HL-60 (cell line): Measurements from ENCODE around the gene REEP5.
"Not testable (repeated sequence)": the region's sequence is repeated elsewhere in the genome, so short reads cannot be mapped to it uniquely, and the experiment has no call there.

ENCODE experiments used
- DNase-seq, 2 experiments: peaks; one replicate each; pipeline ENCODE4 v3.0.0-alpha.2; 2010 to 2020; ENCODE audit warnings: low read depth in 1 of 2, low spot score in 1 of 2
- H3K27ac ChIP-seq: fragments of 250-450 bp; sonication (Bioruptor Pico); replicated peaks from 2 replicates; pipeline ENCODE4 v1.5.1; 2020; ENCODE audit warnings: mild to moderate bottlenecking, moderate library complexity
- H3K27me3 ChIP-seq: fragments of 250-450 bp; sonication (Bioruptor Pico); 2 replicates; pipeline ENCODE4 v1.5.1; 2021; ENCODE audit warnings: mild to moderate bottlenecking, moderate library complexity; ENCODE audit not compliant: insufficient read depth, poor library complexity, severe bottlenecking
- H3K4me3 ChIP-seq: replicated peaks from 2 replicates; pipeline ENCODE4 v1.5.1; 2011; ENCODE audit warnings: mild to moderate bottlenecking, control low read depth, low read length; ENCODE audit not compliant: insufficient read depth
- CTCF ChIP-seq: IDR thresholded peaks from one replicate; pipeline ENCODE4 v1.5.1; 2011; ENCODE audit warnings: low read length, control low read depth, inconsistent platforms; ENCODE audit not compliant: insufficient read depth
- GABPA ChIP-seq: IDR thresholded peaks from 2 replicates; pipeline ENCODE4 v1.6.1; 2012; ENCODE audit warnings: low read depth
- POLR2AphosphoS5 ChIP-seq: IDR thresholded peaks from 2 replicates; pipeline ENCODE4 v1.6.1; 2012; ENCODE audit warnings: low read depth
- REST ChIP-seq: IDR thresholded peaks from 2 replicates; pipeline ENCODE4 v1.6.1; 2012; ENCODE audit warnings: low read depth; ENCODE audit not compliant: insufficient replicate concordance
- SPI1 ChIP-seq: IDR thresholded peaks from 2 replicates; pipeline ENCODE4 v1.6.1; 2012; ENCODE audit warnings: low read depth, mild to moderate bottlenecking, borderline replicate concordance

The REEP5 gene

DNA sequence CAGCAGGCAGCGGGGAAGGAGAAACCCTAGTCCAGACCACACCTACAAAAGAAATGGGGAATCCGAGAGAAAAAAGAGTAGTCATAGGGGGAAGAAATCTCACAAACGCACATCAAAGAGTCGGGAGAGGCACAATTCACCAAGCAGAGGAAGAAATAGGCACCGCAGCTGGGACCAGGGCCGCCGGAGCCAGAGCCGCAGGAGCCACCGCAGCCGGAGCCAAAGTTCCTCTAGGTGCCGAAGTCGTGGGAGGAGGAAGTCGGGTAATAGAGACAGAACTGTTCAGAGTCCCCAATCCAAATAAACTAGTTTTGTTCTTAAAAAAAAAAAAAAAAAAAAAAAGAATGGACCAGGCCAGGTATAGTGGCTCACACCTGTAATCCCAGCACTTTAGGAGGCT lies 29.3 kb downstream of the REEP5 start:
- H3K4me3 ChIP-seq = no peak overlapping the region
- no peak for TF ChIP-seq GABPA
- no peak for TF ChIP-seq CTCF
- TF ChIP-seq REST = no peak
- TF ChIP-seq SPI1 = no peak
- no peak for TF ChIP-seq POLR2AphosphoS5
- no peak for DNase-seq

DNA sequence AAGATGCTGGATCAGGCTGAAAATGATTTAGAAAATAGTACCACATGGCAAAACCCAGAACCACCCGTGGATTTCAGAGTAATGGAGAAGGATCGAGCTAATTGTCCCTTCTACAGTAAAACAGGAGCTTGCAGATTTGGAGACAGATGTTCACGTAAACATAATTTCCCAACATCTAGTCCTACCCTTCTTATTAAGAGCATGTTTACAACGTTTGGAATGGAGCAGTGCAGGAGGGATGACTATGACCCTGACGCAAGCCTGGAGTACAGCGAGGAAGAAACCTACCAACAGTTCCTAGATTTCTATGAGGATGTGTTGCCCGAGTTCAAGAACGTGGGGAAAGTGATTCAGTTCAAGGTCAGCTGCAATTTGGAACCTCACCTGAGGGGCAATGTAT lies 30.0 kb downstream of the REEP5 start:
- H3K27ac ChIP-seq, H3K4me3 ChIP-seq, DNase-seq, H3K27me3 ChIP-seq: not testable (repeated sequence)

More for the DNA sequence above, 29.3 kb downstream of the REEP5 start:
- Histone ChIP-seq H3K27me3 (no peaks in the 10 kb centered on the region), H3K27ac (no peak overlapping the region)

- DNase-seq = no peak
- Histone ChIP-seq H3K4me3 (no peak overlapping the region), H3K27me3 (no peaks in the 10 kb centered on the region), H3K27ac (no peak overlapping the region)
- TF ChIP-seq POLR2AphosphoS5 (no peak), CTCF (no peak), SPI1 (no peak), REST (no peak), GABPA (no peak)
Observed at GRCh38 chr5:112886975-112887374, 35.1 kb downstream of the REEP5 start.

DNA sequence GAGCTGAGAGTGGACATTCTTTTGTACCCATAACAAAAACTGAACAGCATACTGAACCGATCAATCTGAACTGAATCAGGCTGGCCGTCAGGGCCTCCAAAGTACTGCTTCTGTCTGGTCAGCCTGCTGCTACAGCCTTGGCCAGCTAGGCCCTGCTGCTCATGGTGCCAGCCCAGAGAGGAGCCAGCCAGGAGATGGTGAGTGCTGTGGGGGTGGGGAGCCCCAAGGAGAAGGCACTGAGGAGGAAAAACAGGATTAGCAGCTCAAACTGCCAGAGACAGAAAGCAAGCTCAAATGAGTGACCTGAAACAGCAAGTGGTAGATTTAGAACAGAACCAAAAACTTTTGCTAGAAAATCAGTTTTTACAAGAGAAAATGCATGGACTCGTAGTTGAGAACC lies 37.0 kb downstream of the REEP5 start:
- TF ChIP-seq CTCF (no peak), POLR2AphosphoS5 (no peak), GABPA (no peak), SPI1 (no peak), REST (no peak)
- Histone ChIP-seq H3K4me3 (no peak overlapping the region), H3K27me3 (no peaks in the 10 kb centered on the region), H3K27ac (no peak overlapping the region)
- no peak for DNase-seq
